ENCODE measurements around the gene EEF2K.

The EEF2K gene

DNA sequence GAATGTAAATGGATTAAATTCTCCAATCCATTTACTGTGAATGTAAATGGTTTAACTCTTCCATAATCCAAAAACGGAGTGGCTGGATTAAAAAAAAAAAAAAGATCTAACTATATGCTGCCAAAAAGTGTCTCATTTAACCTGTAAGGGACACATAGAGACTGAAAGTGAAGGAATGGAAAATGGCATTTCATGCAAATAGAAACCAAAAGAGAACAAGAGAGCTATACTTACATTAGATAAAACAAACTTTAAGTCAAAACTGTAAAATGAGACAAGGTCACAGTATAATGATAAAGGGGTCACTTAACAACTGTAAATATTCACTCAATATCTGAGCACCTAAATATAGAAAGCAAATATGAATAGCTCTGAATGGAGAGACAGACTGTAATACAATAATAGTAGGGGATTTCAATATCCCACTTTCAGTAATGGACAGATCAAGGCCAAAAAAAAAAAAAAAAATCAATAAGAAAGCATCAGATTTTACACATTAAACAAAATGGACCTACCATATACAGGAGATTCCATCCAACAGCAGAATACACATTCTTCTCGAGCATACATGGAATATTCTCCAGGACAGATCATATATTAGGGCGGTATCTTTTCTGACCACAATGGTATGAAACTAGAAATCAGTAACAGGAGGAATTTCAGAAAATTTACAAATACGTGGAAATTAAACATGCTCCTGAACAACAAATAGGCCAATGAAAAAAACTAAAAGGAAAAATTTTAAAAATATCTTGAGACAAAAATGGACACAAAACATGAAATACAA, 132.0 kb downstream of the EEF2K start:
- DNase-seq, result no peak
